HuH-7 (cell line): ENCODE measurements around the gene DHCR24.

Source experiments
- DNase-seq: peaks from one replicate; pipeline ENCODE4 v3.0.0; 2011; ENCODE audit warnings: low spot score

DHCR24 gene

DNA sequence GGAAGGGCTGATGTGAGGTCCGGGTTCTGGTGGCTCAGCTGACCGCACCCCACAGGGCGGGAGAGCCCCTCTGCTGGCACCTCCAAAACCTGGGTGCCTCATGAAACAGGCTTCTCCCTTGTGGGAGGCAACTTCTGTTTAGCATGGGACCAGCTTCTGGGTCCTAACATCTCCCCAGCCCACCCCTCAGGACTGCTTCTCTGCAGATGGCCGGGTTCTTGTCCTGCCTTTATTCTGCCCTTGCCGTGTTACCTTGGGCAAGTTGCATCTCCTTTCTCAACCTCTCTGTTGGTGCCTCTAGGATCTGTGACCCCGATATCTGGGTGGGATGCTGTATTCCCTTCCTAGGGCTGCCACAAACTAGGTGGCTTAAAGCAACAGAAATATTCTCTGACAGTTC, 70.9 kb downstream of the DHCR24 start:
- DNase-seq, result no peak

DNA sequence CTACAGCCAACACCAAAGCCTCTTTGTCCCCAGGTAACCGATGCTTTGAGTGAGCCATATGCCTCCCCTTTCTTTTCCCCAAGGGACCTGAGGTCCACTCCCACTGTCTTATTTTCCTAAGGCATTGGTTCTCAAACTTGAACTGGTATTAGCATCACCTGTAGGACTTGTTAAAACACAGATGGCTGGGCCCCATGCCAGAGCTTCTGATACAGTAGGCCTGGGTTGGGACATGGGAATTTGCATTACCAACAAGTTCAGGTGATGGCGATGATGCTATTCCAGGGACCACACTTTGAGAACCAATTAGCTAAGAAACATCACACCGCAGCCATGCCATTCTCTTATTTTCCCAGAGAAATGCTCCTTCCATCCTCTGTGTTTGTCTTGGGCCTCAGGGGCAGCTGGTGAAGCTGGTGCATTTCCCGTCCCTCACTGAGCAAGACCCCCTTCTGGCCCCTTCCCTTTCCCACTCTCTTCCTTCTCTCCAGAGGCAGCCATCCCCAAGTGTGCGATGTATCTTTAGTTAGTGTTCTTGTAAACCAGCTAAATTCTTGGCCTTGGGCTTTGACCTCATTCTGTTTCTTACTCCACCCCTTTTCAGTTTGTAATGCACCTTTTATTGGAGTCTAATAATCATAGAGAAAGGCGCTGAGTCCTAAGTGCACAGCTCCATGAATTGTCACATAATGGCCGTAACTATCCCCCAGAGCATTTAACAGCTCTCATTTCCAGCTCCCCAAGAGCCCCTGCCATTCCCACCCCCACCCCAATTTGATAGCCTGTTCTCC, 71.7 kb downstream of the DHCR24 start:
- no peak for DNase-seq

DNA sequence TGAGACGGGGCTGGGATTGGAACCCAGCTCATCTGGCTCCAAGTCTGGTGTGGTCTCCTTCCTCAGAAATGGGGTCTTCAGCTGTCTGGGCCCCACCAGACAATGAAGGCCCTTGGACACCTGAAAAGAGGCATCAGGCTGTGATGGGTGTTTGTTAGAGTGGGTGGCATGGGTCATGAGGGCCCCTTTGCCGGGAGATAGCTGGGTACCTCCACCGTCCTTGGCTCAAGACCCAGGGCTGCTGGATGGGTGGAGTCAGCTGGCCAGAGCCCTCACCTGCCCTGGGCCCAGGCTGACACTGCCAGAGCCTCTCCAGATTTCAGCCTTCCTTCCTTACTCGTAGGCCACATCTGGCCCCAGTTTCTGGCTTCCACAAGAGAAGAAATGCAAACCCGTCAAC, 72.4 kb downstream of the DHCR24 start:
- DNase-seq, result no peak

DNA sequence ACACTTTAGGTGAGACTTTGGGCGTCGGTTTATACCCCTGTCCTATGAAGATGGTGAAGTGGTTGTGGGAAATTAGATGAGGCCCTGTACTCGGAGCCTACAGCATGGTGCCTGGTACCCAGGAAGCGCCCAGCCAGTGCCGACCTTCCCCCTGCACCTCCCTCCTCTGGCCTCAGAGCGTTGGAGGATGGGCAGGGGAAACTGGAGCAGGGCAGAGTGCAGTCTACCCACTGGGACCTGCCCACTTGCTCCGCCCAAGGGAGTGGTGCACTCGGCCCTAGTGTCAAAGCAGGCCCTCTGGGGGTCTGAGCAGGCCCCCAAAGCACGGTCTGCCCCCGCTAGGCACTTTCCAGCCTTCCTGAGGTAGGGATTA, 72.9 kb downstream of the DHCR24 start:
- DNase-seq, result no peak

DNA sequence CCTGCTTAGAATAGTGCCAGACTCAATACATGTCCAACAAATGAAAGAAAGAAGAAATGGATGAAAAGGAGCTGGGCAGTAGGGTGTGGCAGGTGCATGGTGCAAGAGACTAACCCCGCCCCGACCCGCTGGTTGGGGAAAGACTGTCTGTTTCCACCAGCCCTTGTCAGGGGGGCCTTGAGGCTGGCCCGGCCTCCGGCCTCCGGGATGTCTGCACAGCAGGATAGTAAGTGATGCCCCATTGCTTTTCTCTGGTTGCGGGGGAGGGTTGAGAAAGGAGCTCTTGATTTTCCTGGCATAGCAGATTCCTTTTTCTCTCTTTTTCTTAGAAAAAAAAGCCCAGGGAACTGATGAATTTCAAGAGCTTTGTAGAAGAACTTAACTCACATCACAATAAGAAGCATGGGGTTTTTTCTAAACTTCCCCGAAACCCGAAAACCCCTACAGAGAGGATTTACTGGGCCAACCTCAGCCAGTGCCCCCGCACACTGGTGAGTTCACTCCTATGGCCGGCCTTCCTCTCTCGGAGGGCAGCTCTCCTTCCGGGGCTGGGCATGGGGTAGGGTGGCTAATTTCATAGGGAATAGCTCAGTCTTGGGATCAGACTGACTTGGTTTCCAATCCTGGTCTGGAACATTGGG, 73.4 kb downstream of the DHCR24 start:
- no peak for DNase-seq

DNA sequence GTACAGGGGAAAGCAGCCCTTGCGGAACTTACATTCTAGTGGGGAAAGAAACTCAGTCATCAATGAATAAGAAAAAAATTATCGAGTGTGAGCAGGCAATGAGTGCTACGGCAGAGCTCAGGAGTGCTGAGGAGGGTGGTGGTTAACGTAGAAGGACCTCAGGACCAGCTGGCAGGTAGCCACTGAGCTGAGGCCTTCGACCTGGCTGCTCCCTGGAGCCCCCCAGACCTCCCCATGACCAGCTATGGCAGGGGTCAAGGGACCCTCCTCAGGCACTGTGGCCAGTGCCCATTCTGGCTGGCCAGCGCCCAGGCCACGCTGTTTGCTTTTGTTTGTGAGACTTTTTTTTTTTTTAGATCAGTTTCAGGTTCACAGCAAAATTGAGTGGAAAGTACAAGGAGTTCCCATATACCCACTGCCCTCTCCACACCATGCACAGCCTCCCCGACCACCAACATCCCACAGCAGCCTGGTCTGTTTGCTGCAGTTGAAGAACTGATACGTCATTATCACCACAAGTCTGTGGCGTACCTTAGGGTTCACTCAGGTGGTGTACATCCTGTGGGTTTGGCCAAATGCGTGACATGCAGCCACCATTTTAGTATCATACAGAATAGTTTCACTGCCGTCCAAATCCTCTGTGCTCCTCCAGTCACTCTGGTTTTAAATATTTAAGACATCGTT, 74.1 kb downstream of the DHCR24 start:
- DNase-seq, result no peak

DNA sequence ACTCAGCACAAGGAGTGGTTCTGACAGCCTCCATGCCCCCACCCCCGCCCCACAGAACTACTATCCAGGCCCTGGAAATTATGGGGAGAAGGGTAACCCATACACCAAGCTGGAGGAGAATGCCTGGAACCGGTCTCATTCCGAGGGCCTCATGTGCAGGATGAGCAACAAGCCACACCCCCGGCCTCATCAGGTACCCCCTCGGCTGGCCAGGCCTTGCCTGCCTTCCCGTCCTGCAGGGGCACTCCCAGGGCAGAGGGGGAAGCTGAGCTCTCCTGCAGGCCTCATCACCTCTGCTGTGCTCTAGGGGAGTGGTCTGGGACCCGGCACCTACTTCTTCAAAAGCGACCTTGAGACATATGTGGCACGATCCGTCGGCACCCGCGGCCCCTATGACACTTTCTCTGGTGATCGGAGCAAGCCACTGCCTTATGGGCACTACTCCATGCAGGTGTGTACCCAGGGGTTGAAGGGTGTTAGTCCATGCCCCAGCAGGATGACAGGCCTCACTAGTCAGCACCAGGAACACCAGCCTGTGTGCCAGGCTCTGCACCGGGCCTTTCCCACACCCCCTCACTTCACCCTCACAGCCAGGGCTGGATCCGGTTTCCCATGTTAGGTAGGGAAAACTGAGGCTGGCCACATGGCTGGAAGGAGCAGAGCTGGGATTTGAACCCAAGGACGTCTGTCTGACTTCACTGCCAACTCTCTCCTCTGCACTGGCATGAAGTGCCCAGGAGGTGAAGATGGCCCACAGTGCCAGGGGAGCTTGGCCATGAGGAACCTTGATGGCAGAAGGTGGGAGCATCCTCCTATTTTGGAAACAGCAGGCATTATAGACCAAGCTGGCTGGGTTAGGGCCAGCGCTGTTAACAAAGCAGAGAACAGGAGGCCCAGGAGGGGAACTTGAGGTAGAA, 75.0 kb downstream of the DHCR24 start:
- DNase-seq, result no peak

DNA sequence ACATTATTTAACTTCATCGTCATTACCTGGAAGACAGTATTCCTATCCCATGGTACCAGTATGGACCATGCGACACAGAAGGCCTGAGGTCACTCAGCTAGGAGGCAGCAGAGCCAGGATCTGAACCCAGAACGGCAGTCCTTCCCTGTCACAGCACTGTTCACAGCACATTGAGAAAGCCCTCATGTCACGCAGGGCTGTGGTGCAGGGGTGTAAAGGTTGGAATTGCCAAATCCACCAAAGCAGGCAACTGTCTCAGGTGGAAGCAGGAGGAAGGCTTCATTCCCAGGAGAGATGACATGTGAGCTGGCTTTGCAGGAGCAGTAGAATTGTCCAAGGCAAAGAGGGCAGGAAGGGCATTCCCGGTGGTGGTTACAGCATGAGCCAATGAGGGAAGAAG, 75.9 kb downstream of the DHCR24 start:
- no peak for DNase-seq

DNA sequence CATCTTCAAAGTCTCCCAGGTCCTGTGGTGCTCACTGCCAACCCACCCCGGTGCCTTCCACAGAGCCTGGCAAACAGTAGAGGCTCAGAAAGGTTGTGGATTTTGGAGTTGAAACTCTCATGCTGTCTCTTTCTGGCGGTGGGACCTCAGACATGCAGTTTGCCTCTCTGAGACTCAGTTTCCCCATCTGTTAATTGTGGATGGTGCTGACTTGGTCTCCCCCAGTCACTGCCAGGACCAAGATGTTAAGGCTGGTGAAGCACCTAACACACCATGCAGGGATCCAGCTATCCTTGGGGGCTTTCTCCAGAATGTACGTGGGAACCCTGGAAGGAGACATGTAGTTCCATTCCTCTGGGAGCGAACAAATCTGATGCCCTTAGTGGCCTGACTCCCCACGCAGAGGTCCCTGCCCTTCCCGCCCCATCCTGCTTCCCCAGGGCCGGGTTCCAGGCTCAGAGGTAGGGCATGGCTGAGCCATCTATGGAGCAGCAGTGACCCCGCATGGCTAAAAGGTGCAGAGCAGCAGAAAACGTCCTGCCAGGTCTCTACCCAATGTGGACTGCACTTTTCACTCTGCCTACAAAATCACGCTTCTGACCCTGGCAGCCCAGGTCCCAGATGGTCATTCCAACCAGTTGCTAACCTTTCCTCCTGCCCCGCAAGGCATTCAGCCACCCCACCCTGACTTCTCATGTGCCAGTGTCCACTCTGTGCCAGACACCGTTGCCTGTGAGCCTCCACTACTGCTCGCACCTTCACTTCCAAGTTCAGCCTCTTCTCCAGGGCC, 76.6 kb downstream of the DHCR24 start:
- DNase-seq, result peak; percentile 88

DNA sequence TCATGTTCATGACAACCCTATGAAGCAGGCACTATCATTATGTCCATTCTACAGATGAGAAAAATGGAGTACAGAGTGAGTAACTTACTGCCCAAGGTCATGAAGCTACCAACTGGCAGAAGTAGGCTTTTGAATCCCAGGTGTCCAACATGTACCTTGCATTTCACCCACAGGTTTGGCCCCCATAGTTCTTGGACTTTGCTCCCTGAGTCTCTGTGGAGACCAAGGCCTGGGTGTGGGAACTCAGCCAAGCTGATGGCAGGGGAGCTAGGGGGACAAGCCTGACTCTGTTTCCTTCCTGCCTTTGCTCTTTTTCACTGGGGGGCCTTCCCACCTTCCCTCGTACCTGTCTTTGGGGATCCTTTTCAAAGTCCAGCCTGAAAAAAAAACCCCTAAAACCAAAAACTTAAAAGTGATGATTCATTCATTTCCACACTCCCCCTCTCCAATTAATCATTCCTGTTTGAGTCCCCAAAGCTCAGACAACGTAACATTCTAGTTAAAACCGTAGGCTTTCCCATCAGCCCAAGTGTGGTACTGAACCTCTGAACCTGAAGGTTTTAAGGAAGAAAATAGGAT, 77.4 kb downstream of the DHCR24 start:
- DNase-seq, result no peak

DNA sequence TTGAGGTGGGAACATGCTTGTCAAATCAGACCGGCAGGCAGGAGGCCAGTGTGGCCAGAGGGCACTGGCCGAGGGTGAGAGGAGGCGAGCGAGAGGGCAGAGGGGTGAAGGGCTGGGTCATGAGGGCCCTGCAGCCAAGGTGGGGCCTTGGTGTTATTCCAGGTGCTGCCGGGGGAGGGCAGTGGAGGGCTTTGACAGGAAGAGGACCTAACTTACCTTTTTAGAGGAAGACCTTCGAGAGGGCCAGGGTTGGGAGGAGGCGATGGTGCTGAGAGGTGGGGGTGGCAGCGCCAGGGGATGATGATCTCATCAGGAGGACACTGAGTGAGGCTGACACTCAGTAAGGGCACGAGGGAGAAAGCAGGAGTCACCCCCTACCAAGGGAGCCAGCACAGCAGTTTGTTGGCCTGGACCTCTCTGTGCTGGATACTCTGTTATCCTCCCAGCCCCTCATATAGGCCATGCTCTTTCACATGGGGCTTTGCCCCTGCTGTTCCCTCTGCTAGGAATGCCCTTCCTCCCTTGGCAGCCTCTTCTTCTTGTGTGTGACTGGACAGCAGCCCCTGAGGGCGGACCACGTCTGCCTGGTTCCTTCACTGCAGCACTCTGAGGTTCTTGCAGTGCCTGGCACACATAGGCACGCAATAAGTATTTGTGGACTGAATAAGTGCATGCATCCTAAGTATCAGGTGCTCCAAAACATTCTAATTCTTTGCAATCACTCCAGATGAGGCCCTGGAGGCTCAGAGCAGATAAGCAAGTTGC, 78.4 kb downstream of the DHCR24 start:
- DNase-seq, result peak; percentile 60

DNA sequence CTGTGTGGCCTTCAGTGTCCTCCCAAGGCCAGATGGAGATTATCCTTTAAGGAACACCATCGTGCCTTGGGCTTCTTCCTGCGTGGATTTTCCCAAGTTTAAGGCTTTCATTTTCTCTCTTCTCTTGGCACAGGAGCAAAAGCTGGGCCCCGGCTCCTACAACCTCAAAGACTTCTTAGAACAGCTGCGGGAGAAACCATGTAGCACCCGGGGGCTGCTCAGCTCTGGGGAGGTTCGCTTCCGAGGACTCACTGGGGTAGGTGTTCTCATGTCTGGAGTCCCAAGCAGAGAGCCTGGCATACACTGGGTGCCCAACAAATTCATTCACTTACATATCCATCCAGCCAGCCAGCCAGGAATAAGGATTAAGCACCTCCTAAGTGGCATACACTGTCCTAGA, 79.2 kb downstream of the DHCR24 start:
- no peak for DNase-seq

DNA sequence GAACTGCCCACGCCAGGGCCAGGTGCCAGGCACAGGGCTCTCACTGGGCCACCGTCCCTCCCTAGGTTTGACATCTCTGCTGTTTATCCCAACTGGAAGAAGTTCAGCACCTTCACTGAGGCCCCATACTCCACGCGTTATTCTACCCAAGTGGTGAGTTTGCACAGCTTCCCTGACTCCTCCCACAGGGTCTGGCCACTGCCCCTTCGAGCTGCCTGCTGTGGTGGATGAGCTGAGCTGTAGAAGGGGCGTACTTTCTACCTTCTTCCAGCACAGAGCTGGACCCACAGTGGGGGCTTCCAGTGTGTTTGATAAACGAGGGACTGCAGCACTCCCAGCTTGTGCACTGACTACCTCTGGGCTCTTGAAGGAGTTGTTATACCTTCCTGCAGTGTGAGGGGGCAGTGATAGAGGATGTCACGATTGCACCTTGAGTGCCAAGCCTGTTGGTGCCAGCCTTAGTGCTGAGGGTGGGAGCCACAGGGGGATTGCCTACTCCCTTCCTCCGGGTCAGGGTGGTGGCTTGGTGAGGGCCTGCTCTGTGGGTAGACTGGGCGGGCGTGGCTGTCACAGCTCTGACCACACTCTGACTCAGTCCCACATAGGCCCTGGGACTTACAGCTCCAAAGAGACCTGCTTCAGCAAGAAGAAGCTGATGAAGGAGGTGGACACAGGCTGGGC, 79.9 kb downstream of the DHCR24 start:
- no peak for DNase-seq

DNA sequence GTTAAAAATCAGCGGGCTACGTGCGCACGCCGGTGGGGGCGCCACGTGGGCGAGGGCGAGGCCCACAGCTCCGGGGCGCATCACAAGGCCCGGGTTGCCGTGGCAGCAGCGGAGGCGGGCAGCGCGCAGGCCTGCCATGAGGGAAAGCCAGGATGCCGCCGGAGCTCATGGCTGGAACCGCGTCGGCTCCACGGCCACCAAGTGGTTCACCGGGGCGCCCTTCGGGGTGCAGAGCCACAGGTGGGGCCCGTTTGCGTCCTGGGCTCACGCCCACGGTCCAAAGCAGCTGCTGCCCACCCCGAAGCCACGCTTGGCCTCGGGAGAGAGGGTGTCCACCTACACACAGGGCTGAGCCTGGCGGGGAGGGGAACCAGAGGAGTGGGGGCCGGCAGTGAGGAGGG, 81.0 kb downstream of the DHCR24 start:
- DNase-seq, result no peak

DNA sequence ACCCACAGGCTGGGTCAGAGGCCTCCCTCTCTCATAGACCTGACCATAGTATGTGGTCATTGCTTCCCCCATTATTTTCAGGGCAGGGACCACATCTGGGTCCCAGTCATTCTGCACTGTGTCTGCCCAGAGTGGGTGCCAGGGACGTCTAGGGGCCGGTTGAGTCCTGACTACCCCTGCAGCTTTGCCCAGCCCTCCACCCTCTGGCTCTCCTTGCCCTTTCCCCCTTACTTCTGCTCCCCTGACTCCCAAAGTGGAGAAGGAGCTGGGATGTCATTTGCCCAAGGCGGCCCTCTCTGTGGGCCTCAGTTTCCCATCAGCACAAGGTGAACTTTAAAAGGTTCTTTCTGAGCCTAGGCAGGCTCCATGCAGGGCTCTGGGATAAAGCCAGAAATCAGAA, 81.5 kb downstream of the DHCR24 start:
- no peak for DNase-seq

DNA sequence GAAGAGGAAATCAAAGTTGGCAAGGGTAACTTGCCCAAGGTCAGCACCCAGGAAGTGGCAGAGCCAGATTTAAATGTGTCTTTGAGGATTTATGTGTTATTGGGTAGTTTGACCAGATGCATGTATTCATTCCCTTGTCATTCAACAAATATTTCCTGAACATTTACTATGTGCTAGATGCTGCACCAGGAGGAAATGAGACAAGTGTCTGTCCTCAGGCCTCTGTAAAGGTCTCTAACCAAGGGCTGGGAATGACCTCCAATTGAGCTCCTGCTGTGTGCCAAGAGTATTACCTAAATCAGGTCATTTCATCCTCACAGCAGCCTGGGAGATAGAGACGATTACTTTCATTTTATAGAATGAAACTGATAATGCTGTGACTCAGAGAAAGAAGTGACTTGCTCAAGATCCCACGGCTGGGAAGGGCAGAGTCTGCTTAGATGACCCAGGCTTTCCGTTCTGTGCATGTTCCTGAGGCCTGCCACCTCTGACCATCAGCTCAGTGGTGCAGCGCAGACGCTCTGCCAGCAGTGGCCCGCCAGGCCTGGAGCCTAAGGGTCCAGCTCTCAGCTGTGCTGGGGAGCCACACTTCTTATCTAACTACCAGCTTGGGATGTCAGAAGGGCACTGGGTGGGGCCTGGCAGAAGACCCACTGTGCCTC, 82.4 kb downstream of the DHCR24 start:
- no peak for DNase-seq

DNA sequence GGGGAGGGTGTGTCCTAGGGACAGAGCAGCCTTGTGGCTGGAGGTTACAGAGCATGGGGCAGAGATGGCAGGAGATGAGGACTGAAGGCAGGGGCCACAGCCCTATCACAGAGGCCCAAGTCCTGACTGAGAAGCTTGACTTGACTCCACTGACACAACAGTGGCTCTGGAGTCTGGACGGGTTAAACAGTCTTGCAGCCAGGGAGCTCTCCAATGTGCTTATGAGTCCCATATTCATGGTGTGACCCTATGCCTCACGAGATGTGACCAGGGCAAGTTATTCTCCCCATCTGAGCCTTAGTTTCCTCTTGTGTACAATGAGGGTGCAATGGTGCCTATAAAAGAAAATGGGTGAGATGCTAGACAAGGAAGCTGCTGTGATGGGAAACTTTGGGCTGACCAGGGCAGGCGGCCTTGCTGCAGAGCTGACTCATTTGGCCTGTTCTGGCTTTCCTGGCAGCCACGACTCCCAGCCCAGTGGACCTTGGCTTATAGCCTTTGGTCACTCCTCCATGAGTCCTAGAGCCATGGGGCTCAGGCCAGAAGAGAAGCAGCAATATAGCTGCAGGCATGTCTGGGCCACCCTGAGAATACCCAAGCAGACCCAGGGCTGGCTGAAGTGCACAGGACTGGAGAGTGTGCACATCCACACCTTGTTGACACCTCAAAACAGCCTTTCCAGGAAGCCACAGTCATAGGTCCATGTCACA, 83.1 kb downstream of the DHCR24 start:
- no peak for DNase-seq
